SJSA1 (cell line): ENCODE results near the gene ASIC1. TPM values are rescaled to one million over a fixed set of nuclear protein-coding genes. Genes with fewer than 3 reads are reported as not detected.

Experiments used
- DNase-seq, 2 experiments: peaks; one replicate each; pipeline ENCODE4 v3.0.0-alpha.2; 2015 to 2020; ENCODE audit warnings: low spot score in 2 of 2, low read depth in 1 of 2
- H3K27ac ChIP-seq: fragments of 250-450 bp; sonication (Bioruptor Pico); 2 replicates; pipeline ENCODE4 v1.5.1; 2020; ENCODE audit warnings: mild to moderate bottlenecking, moderate library complexity
- H3K27me3 ChIP-seq: fragments of 250-450 bp; sonication (Bioruptor Pico); replicated peaks from 2 replicates; pipeline ENCODE4 v1.5.1; 2020; ENCODE audit warnings: mild to moderate bottlenecking, moderate library complexity
- H3K36me3 ChIP-seq: fragments of 250-450 bp; sonication (Bioruptor Pico); 2 replicates; pipeline ENCODE4 v1.5.1; 2020; ENCODE audit warnings: mild to moderate bottlenecking
- H3K4me1 ChIP-seq: fragments of 250-450 bp; sonication (Bioruptor Pico); replicated peaks from 2 replicates; pipeline ENCODE4 v1.6.1; 2021; ENCODE audit warnings: mild to moderate bottlenecking
- H3K4me3 ChIP-seq: fragments of 250-450 bp; sonication (Bioruptor Pico); 2 replicates; pipeline ENCODE4 v1.5.1; 2020; ENCODE audit warnings: mild to moderate bottlenecking
- H3K9me3 ChIP-seq: fragments of 250-450 bp; sonication (Bioruptor Pico); replicated peaks from 2 replicates; pipeline ENCODE4 v1.5.1; 2020; ENCODE audit warnings: mild to moderate bottlenecking
- total RNA-seq: library from RNA; depleted of rRNA; stranded (reverse); fragments of >200 nt; shearing (Covaris generic); gene quantifications from 2 replicates; pipeline ENCODE4 v1.2.3, GENCODE V29; 2014

ASIC1 gene
- total RNA-seq, 1 experiment from 2014 or later, result 0.37 TPM

DNA sequence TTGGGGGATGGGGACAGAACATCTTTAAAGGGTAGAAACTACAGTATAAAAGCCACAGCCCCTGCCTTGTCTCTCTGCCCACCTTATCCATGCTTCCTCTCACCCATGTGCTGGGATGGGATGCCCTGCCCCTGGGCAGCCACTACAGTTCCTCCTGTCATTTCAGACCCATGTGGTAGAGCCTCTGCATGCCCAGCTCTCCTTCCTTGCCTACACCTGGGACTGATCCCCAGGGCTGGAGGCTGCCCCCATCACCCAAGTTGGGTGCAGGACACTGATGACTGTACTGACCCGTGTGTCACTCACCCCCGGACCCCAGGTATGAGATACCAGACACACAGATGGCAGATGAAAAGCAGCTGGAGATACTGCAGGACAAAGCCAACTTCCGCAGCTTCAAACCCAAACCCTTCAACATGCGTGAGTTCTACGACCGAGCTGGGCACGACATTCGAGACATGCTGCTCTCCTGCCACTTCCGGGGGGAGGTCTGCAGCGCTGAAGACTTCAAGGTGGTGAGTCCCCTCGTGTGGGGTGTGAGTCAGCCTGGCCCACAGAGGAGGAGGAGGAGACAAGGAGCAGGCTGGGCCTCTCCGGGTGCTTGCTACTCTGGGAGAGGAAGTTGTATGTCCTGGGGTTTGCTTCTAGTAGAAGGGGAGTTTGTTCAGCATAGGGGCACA, 2.2 kb downstream of the ASIC1 start:
- Histone ChIP-seq H3K9me3 (no peaks in the 10 kb centered on the region), H3K4me3 (no peak overlapping the region), H3K36me3 (no peaks in the 10 kb centered on the region), H3K27ac (no peak overlapping the region), H3K27me3 (peaks cover 14% of the 10 kb centered on the region; the same call in 1 of the 2 replicates), H3K4me1 (peaks cover 11% of the 10 kb centered on the region)
- no peak for DNase-seq

DNA sequence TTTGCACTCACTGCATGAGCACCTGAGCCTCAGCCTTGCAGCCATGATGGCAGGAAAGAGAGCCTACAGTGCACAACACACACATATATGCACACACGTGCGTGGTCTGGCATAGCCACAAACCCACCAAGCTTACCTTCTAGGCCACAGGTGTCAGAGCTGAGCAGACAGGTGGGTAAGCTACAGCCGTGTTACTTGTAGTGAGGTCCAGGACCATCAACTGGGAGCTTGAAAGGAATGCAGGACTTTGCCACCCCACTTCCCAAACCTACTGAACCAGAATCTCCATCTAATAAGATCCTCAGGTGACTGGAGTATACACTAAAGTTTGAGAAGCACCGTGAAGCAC, 2.7 kb downstream of the ASIC1 start:
- Histone ChIP-seq H3K9me3 (no peaks in the 10 kb centered on the region), H3K4me1 (peaks cover 11% of the 10 kb centered on the region), H3K27ac (no peak overlapping the region), H3K27me3 (peaks cover 14% of the 10 kb centered on the region; the same call in 1 of the 2 replicates), H3K36me3 (no peaks in the 10 kb centered on the region), H3K4me3 (no peak overlapping the region)
- no peak for DNase-seq

DNA sequence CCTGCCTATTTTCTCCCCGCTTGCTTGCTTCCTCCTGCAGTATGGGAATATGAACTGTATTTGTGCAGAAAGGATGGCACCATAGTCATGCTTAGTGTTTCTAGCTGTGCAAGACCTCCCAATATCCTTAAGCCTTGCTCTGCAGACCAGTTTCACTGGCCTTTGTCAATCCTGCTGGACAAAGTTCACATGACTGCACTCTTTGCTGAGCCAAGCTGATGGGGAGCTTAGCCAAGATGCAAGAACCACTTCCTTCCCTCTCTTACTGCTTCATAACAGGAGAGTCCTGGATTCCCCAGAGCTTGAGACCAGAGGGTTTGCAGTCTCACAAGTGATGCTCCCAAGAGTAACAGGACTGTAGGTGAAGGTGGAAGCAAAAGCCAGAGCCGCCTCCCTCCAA, 3.8 kb downstream of the ASIC1 start:
- Histone ChIP-seq H3K4me1 (peaks cover 11% of the 10 kb centered on the region), H3K9me3 (no peaks in the 10 kb centered on the region), H3K27me3 (peaks cover 10% of the 10 kb centered on the region; the same call in 1 of the 2 replicates), H3K4me3 (no peak overlapping the region), H3K36me3 (no peaks in the 10 kb centered on the region), H3K27ac (no peak overlapping the region)
- DNase-seq, result no peak

GRCh38 chr12:50061946-50062686, 4.7 kb downstream of the ASIC1 start:
- no peak for DNase-seq
- H3K27me3 ChIP-seq, result peaks cover 3% of the 10 kb centered on the region; the same call in 1 of the 2 replicates
- H3K4me1 ChIP-seq, result peaks cover 14% of the 10 kb centered on the region
- H3K9me3 ChIP-seq, result no peaks in the 10 kb centered on the region
- no peak overlapping the region for H3K4me3 ChIP-seq
- H3K36me3 ChIP-seq, result no peaks in the 10 kb centered on the region
- no peak overlapping the region for H3K27ac ChIP-seq

- no peaks in the 10 kb centered on the region for H3K36me3 ChIP-seq
- no peak for DNase-seq
- H3K4me3 ChIP-seq, result no peak overlapping the region
- peaks cover 11% of the 10 kb centered on the region for H3K4me1 ChIP-seq
- H3K27me3 ChIP-seq, result no peaks in the 10 kb centered on the region
- no peaks in the 10 kb centered on the region for H3K9me3 ChIP-seq
- H3K27ac ChIP-seq, result no peak overlapping the region
Measured at GRCh38 chr12:50062728-50063460, 5.5 kb downstream of the ASIC1 start.

- no peak overlapping the region for H3K4me3 ChIP-seq
- H3K9me3 ChIP-seq, result no peaks in the 10 kb centered on the region
- H3K27me3 ChIP-seq, result no peaks in the 10 kb centered on the region
- H3K36me3 ChIP-seq, result no peaks in the 10 kb centered on the region
- H3K4me1 ChIP-seq, result peaks cover 19% of the 10 kb centered on the region
- DNase-seq, result no peak
- no peak overlapping the region for H3K27ac ChIP-seq
Measured at GRCh38 chr12:50065726-50066310, 8.4 kb downstream of the ASIC1 start.

DNA sequence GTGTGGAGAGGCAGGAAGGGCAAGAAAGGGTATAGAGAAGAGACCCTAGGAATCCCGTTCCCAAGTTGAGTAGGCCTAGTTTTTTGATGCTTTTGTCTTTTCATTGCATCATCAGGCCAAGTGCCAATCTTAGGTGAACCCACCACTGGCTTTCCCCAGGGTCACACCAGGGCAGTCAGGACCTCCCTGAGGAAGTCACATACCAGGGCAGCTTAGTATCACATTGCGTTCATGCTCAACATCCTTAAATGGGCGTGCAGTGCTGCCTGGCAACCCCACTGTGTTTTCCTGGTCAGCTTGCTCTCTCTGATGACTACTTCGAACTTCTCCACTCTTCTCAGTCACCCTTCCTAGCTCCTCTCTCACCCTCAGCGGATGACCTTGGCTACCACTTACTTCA, 9.0 kb downstream of the ASIC1 start:
- Histone ChIP-seq H3K4me1 (peaks cover 20% of the 10 kb centered on the region), H3K9me3 (no peaks in the 10 kb centered on the region), H3K27ac (no peak overlapping the region), H3K4me3 (no peak overlapping the region), H3K27me3 (no peaks in the 10 kb centered on the region), H3K36me3 (no peaks in the 10 kb centered on the region)
- peak; percentile 41 to 60 for DNase-seq

- DNase-seq, result no peak
- Histone ChIP-seq H3K36me3 (no peaks in the 10 kb centered on the region), H3K9me3 (no peaks in the 10 kb centered on the region), H3K27ac (no peak overlapping the region), H3K27me3 (no peaks in the 10 kb centered on the region), H3K4me3 (no peak overlapping the region), H3K4me1 (peaks cover 20% of the 10 kb centered on the region)
Measured at GRCh38 chr12:50069069-50069468, 11.7 kb downstream of the ASIC1 start.

DNA sequence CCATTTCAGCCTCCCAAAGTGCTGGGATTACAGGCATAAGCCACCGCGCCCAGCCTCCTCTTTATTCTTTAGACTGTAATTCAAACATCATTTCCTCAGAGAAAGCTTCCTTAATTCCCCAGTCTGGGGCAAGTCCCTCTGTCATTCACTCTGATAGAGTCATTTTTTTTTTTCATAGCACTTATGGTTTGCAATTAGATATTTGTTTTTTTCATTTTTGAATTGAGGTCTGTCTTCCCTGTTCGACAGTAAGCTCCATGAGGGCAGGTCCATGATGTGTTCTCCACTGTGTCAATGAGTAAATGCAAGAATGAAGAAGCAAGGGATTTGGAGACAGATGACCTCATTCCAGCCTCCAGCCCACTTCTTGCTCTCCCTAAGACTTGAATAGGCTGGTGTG, 12.1 kb downstream of the ASIC1 start:
- H3K4me3 ChIP-seq, result no peak overlapping the region
- no peaks in the 10 kb centered on the region for H3K36me3 ChIP-seq
- no peaks in the 10 kb centered on the region for H3K27me3 ChIP-seq
- DNase-seq, result no peak
- no peak overlapping the region for H3K27ac ChIP-seq
- H3K4me1 ChIP-seq, result peaks cover 20% of the 10 kb centered on the region
- H3K9me3 ChIP-seq, result no peaks in the 10 kb centered on the region

- Histone ChIP-seq H3K4me3 (no peak overlapping the region), H3K36me3 (no peaks in the 10 kb centered on the region), H3K4me1 (peaks cover 20% of the 10 kb centered on the region), H3K9me3 (no peaks in the 10 kb centered on the region), H3K27ac (no peak overlapping the region), H3K27me3 (no peaks in the 10 kb centered on the region)
- peak; percentile 64 to 80 for DNase-seq
Measured at GRCh38 chr12:50070314-50071060, 13.1 kb downstream of the ASIC1 start.

GRCh38 chr12:50072198-50072907, 15.0 kb downstream of the ASIC1 start:
- H3K4me3 ChIP-seq, result no peak overlapping the region
- peaks cover 9% of the 10 kb centered on the region for H3K4me1 ChIP-seq
- H3K9me3 ChIP-seq, result no peaks in the 10 kb centered on the region
- no peaks in the 10 kb centered on the region for H3K36me3 ChIP-seq
- no peaks in the 10 kb centered on the region for H3K27me3 ChIP-seq
- no peak for DNase-seq
- no peak overlapping the region for H3K27ac ChIP-seq

DNA sequence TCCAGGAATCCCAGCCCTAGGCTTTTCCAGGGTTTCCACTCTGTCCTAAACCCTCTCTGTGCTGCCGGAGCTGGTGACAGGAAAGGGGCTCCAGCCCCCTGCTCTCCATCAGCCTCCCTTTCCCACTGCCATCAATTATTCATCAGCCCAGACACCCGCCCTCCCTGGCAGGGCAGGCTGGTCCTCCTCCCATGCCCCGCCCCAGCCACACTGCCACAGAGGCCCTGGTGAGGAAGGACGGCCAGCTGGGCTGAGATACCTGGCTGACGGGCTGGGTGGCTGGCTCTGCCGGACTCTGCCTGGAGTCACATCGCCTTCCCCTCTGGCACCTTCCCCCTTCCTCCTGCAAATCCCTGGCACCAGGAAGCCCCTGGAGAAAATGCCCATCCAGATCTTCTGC, 15.8 kb downstream of the ASIC1 start:
- no peak overlapping the region for H3K4me3 ChIP-seq
- H3K4me1 ChIP-seq, result peaks cover 9% of the 10 kb centered on the region
- no peaks in the 10 kb centered on the region for H3K9me3 ChIP-seq
- H3K36me3 ChIP-seq, result no peaks in the 10 kb centered on the region
- H3K27ac ChIP-seq, result no peak overlapping the region
- no peak for DNase-seq
- H3K27me3 ChIP-seq, result no peaks in the 10 kb centered on the region

- Histone ChIP-seq H3K36me3 (no peaks in the 10 kb centered on the region), H3K4me3 (no peak overlapping the region), H3K9me3 (no peaks in the 10 kb centered on the region), H3K27ac (no peak overlapping the region), H3K4me1 (peaks cover 9% of the 10 kb centered on the region), H3K27me3 (no peaks in the 10 kb centered on the region)
- no peak for DNase-seq
Measured at GRCh38 chr12:50073712-50074111, 16.3 kb downstream of the ASIC1 start.
